IMR-90 (cell line): ENCODE results near the gene SWI5. TPM values are rescaled to one million over a fixed set of nuclear protein-coding genes. Genes with fewer than 3 reads are reported as not detected.

Source experiments
- ATAC-seq: fragments of 200-7000 bp; cut with Tn5 transposase; 2 replicates; pipeline ENCODE4 v1.9.1; 2020; ENCODE audit warnings: low read depth, mild to moderate bottlenecking, moderate library complexity
- BruUV-seq: library from RNA; stranded (reverse); fragments of 400-500 nt; replicated peaks from 2 replicates; lab custom pipeline; 2021; lab: Mats Ljungman, UMichigan
- CTCF ChIA-PET: fragments of 300-600 bp; formaldehyde crosslinking; extraction: SDS; loops from one replicate; lab custom pipeline; 2021; ENCODE audit warnings: antibody characterized with exemption; lab: Yijun Ruan, JAX
- POLR2A ChIA-PET: fragments of 300-600 bp; sonication (Branson Sonifier 250); formaldehyde crosslinking; loops from one replicate; lab custom pipeline; 2022; ENCODE audit warnings: antibody characterized with exemption; ENCODE audit not compliant: unreplicated experiment; lab: Charles Lee
- DNase-seq: peaks from one replicate; pipeline ENCODE4 v3.0.0; 2013
- H2AFZ ChIP-seq: replicated peaks from 2 replicates; pipeline ENCODE3; 2013; ENCODE audit warnings: low read length, mild to moderate bottlenecking; ENCODE audit not compliant: poor library complexity
- H2AK5ac ChIP-seq: 2 replicates; pipeline ENCODE4 v1.6.1; 2013; ENCODE audit warnings: low read depth, low read length, inconsistent platforms
- H2AK9ac ChIP-seq: replicated peaks from 2 replicates; pipeline ENCODE3; 2013; ENCODE audit warnings: mild to moderate bottlenecking, low read depth, low read length, moderate library complexity; ENCODE audit not compliant: poor library complexity
- H2BK120ac ChIP-seq: 2 replicates; pipeline ENCODE4 v1.6.1; 2013; ENCODE audit warnings: low read depth, low read length, inconsistent platforms
- H2BK15ac ChIP-seq: 3 replicates; pipeline ENCODE4 v1.6.1; 2013; ENCODE audit warnings: low read depth, low read length, inconsistent platforms
- H2BK20ac ChIP-seq: 2 replicates; pipeline ENCODE4 v1.6.1; 2013; ENCODE audit warnings: low read depth, mild to moderate bottlenecking, inconsistent platforms, low read length, moderate library complexity
- H2BK5ac ChIP-seq: 2 replicates; pipeline ENCODE4 v1.6.1; 2013; ENCODE audit warnings: mild to moderate bottlenecking, low read depth, low read length, inconsistent platforms; ENCODE audit not compliant: poor library complexity, severe bottlenecking
- H3K14ac ChIP-seq: replicated peaks from 2 replicates; pipeline ENCODE4 v1.6.1; 2013; ENCODE audit warnings: low read depth, low read length, inconsistent platforms
- H3K18ac ChIP-seq: 2 replicates; pipeline ENCODE4 v1.6.1; 2013; ENCODE audit warnings: low read depth, low read length, control low read depth
- H3K23ac ChIP-seq: 2 replicates; pipeline ENCODE4 v1.6.1; 2013; ENCODE audit warnings: low read depth, low read length, inconsistent platforms
- H3K27ac ChIP-seq: 2 replicates; pipeline ENCODE4 v1.5.1; 2013; ENCODE audit warnings: mild to moderate bottlenecking, control low read depth, low read length; ENCODE audit not compliant: insufficient read depth
- H3K27me3 ChIP-seq: 2 replicates; pipeline ENCODE4 v1.6.1; 2013; ENCODE audit warnings: low read length; ENCODE audit not compliant: control insufficient read depth, insufficient read depth
- H3K36me3 ChIP-seq: 2 replicates; pipeline ENCODE4 v1.6.1; 2013; ENCODE audit warnings: low read length, mixed read lengths; ENCODE audit not compliant: control insufficient read depth, insufficient read depth
- H3K4ac ChIP-seq: 2 replicates; pipeline ENCODE4 v1.6.1; 2013; ENCODE audit warnings: low read depth, low read length, inconsistent platforms
- H3K4me1 ChIP-seq: 2 replicates; pipeline ENCODE4 v1.6.1; 2013; ENCODE audit warnings: low read length, mixed read lengths; ENCODE audit not compliant: control insufficient read depth, insufficient read depth
- H3K4me2 ChIP-seq: 2 replicates; pipeline ENCODE4 v1.6.1; 2013; ENCODE audit warnings: low read depth, mild to moderate bottlenecking, control low read depth, low read length, moderate library complexity
- H3K4me3 ChIP-seq: 2 replicates; pipeline ENCODE4 v1.5.1; 2013; ENCODE audit warnings: low read depth, mild to moderate bottlenecking, control low read depth, low read length, moderate library complexity; ENCODE audit not compliant: insufficient read depth
- H3K56ac ChIP-seq: 2 replicates; pipeline ENCODE4 v1.6.1; 2013; ENCODE audit warnings: low read length, inconsistent platforms; ENCODE audit not compliant: insufficient read depth; ENCODE audit errors: extremely low read depth
- H3K79me1 ChIP-seq, 2 experiments: 2 replicates each; pipeline ENCODE4 v1.6.1; 2013; ENCODE audit warnings: low read length in 2 of 2, inconsistent platforms in 1 of 2, low read depth in 1 of 2
- H3K9ac ChIP-seq: 2 replicates; pipeline ENCODE4 v1.6.1; 2013; ENCODE audit warnings: low read depth, low read length, control low read depth
- H3K9me1 ChIP-seq: 2 replicates; pipeline ENCODE4 v1.6.1; 2013; ENCODE audit warnings: low read length, inconsistent platforms; ENCODE audit not compliant: insufficient read depth
- H3K9me3 ChIP-seq: 2 replicates; pipeline ENCODE4 v1.6.1; 2013; ENCODE audit warnings: low read length; ENCODE audit not compliant: control insufficient read depth, insufficient read depth
- H4K20me1 ChIP-seq: 2 replicates; pipeline ENCODE4 v1.6.1; 2013; ENCODE audit warnings: low read length, inconsistent platforms; ENCODE audit not compliant: insufficient read depth
- H4K5ac ChIP-seq: 2 replicates; pipeline ENCODE4 v1.6.1; 2013; ENCODE audit warnings: mild to moderate bottlenecking, low read depth, low read length, control low read depth
- H4K8ac ChIP-seq, 2 experiments: 2 replicates each; pipeline ENCODE4 v1.6.1; 2013; ENCODE audit warnings: low read depth in 2 of 2, low read length in 2 of 2, control low read depth in 1 of 2, inconsistent platforms in 1 of 2
- H4K91ac ChIP-seq: 2 replicates; pipeline ENCODE4 v1.6.1; 2013; ENCODE audit warnings: low read depth, low read length, inconsistent platforms; ENCODE audit not compliant: insufficient read depth
- CHD1 ChIP-seq: IDR thresholded peaks from 2 replicates; pipeline ENCODE4 v1.6.1; 2012; ENCODE audit warnings: low read depth, low read length, improper control_type of control experiment
- MAFK ChIP-seq: IDR thresholded peaks from 2 replicates; pipeline ENCODE4 v1.6.1; 2012; ENCODE audit warnings: low read depth, low read length, improper control_type of control experiment
- MAZ ChIP-seq: IDR thresholded peaks from 2 replicates; pipeline ENCODE4 v1.6.1; 2012; ENCODE audit warnings: low read depth, mild to moderate bottlenecking, low read length, improper control_type of control experiment, moderate library complexity, borderline replicate concordance
- MXI1 ChIP-seq: IDR thresholded peaks from 2 replicates; pipeline ENCODE4 v1.6.1; 2012; ENCODE audit warnings: low read depth, mild to moderate bottlenecking, low read length, moderate library complexity, borderline replicate concordance
- NFE2L2 ChIP-seq: fragments of 150-350 bp; IDR thresholded peaks from 2 replicates; pipeline ENCODE4 v1.6.1; 2016; ENCODE audit warnings: low read depth, mild to moderate bottlenecking, low read length
- POLR2A ChIP-seq: IDR thresholded peaks from 2 replicates; pipeline ENCODE4 v1.6.1; 2012; ENCODE audit warnings: mild to moderate bottlenecking, low read depth, low read length
- RAD21 ChIP-seq: IDR thresholded peaks from 2 replicates; pipeline ENCODE4 v1.6.1; 2012; ENCODE audit warnings: low read length, improper control_type of control experiment
- RFX5 ChIP-seq: IDR thresholded peaks from 2 replicates; pipeline ENCODE4 v1.8.0; 2012; ENCODE audit warnings: low read depth, mild to moderate bottlenecking, low read length, moderate library complexity
- SMC3 ChIP-seq: fragments of 150-350 bp; IDR thresholded peaks from 2 replicates; pipeline ENCODE4 v1.6.1; 2016; ENCODE audit warnings: low read depth, mild to moderate bottlenecking, antibody characterized with exemption, low read length, moderate library complexity
- USF2 ChIP-seq: fragments of 150-350 bp; IDR thresholded peaks from 2 replicates; pipeline ENCODE4 v1.6.1; 2017; ENCODE audit warnings: mild to moderate bottlenecking, antibody characterized with exemption, low read length, low read depth
- WGBS, 2 experiments: methylation state at CpG; one replicate each; pipeline versions ENCODE4 v1.1.5 to v1.1.7; 2013; ENCODE audit warnings: missing lambda C conversion rate in 2 of 2; ENCODE audit not compliant: insufficient read length in 1 of 2; ENCODE audit errors: extremely low coverage in 2 of 2; 5-methylcytosine and 5-hydroxymethylcytosine counted together
- dilution Hi-C: fragments of 300-500 bp; cut with HindIII; formaldehyde crosslinking; loops from one replicate; pipeline ENCODE4 v1.14.3; 2018; ENCODE audit warnings: low sequenced_read_pairs; ENCODE audit not compliant: unreplicated experiment
- in situ Hi-C: fragments of 300-500 bp; cut with MboI; formaldehyde crosslinking; loops from 3 replicates; pipeline ENCODE4 v1.14.3; 2019; ENCODE audit warnings: low sequenced_read_pairs, inconsistent platforms, mixed read lengths
- intact Hi-C: fragments of 100-400 bp; cut with micrococcal nuclease; formaldehyde crosslinking; loops from 2 replicates; pipeline ENCODE4 v1.10.0; 2022
- polyA plus RNA-seq, 3 experiments: library from polyadenylated mRNA; depleted of rRNA; stranded (reverse); fragments of >200 nt; gene quantifications; 2 replicates each; pipeline ENCODE4 v1.2.3, GENCODE V29; 2012; ENCODE audit warnings: low replicate concordance in 1 of 3
- total RNA-seq: library from RNA; depleted of rRNA; stranded (reverse); fragments of >200 nt; gene quantifications from 2 replicates; pipeline ENCODE4 v1.2.3, GENCODE V29; 2012
- TF ChIP-seq, protein P1 (sequence below): conservative IDR thresholded peaks from 2 replicates; pipeline ENCODE4 v1.5.1; 2012; ENCODE audit warnings: mild to moderate bottlenecking, low read depth, low read length, improper control_type of control experiment

The SWI5 gene
- total and polyA plus RNA-seq, 2 of the 4 experiments (the other 2 are of a cell fraction): 38.9 to 93.5 TPM

- H4K8ac ChIP-seq: no peak overlapping the region
- H3K9me3 ChIP-seq: no peaks in the 10 kb centered on the region
- ChIA-PET POLR2A (no interaction called here), CTCF (no interaction called here)
- no peaks in the 10 kb centered on the region for H3K27me3 ChIP-seq
- no peak; the same call in 1 of the 2 replicates for ATAC-seq
- no peaks in the 10 kb centered on the region for H4K20me1 ChIP-seq
- H2AK5ac ChIP-seq: no peak overlapping the region
- no peak overlapping the region for H3K27ac ChIP-seq
- H4K91ac ChIP-seq: no peak overlapping the region
- dilution Hi-C loops (no loop called here), intact Hi-C loops (no loop called here), in situ Hi-C loops (no loop called here)
- H3K4ac ChIP-seq: no peak overlapping the region
- DNase-seq: no peak
- no peak overlapping the region for H3K14ac ChIP-seq
- H3K36me3 ChIP-seq: no peaks in the 10 kb centered on the region
- no peaks in the 10 kb centered on the region for H3K4me1 ChIP-seq
- H3K18ac ChIP-seq: no peak overlapping the region
- WGBS, 2 experiments: no CpG with 5 or more reads among the region's 22 CpGs
- H3K9me1 ChIP-seq: no peaks in the 10 kb centered on the region
- H3K4me2 ChIP-seq: no peak overlapping the region
- H4K5ac ChIP-seq: no peak overlapping the region
- H2BK5ac ChIP-seq: no peak overlapping the region
- H3K56ac ChIP-seq: no peak overlapping the region
- H2BK15ac ChIP-seq: no peak overlapping the region
- no peak overlapping the region for H2AK9ac ChIP-seq
- H3K4me3 ChIP-seq: no peak overlapping the region
- H3K79me1 ChIP-seq: no peaks in the 10 kb centered on the region
- H2BK120ac ChIP-seq: no peak overlapping the region
- TF ChIP-seq SMC3: no peak
- no peak for TF ChIP-seq USF2
- no peak for TF ChIP-seq CHD1
- no peak for TF ChIP-seq RAD21
- TF ChIP-seq, protein P1, sequence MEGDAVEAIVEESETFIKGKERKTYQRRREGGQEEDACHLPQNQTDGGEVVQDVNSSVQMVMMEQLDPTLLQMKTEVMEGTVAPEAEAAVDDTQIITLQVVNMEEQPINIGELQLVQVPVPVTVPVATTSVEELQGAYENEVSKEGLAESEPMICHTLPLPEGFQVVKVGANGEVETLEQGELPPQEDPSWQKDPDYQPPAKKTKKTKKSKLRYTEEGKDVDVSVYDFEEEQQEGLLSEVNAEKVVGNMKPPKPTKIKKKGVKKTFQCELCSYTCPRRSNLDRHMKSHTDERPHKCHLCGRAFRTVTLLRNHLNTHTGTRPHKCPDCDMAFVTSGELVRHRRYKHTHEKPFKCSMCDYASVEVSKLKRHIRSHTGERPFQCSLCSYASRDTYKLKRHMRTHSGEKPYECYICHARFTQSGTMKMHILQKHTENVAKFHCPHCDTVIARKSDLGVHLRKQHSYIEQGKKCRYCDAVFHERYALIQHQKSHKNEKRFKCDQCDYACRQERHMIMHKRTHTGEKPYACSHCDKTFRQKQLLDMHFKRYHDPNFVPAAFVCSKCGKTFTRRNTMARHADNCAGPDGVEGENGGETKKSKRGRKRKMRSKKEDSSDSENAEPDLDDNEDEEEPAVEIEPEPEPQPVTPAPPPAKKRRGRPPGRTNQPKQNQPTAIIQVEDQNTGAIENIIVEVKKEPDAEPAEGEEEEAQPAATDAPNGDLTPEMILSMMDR: no peak
- no peak for TF ChIP-seq NFE2L2
- TF ChIP-seq MAFK: no peak
- no peak for TF ChIP-seq MAZ
- TF ChIP-seq MXI1: no peak
- TF ChIP-seq POLR2A: no peak
- no peak for TF ChIP-seq RFX5
- no TSS peak for BruUV-seq
- H2BK20ac ChIP-seq: no peak overlapping the region
- H3K9ac ChIP-seq: no peak overlapping the region
- no peak overlapping the region for H3K23ac ChIP-seq
- no peak overlapping the region for H2AFZ ChIP-seq
These were observed 43.3 kb upstream of the SWI5 start for GRCh38 chr9:128232528-128233428.
